Embryonic facial prominence (tissue), 1 donor: ENCODE measurements around the gene PROK1.
"Not testable (repeated sequence)": the region's sequence is repeated elsewhere in the genome, so short reads cannot be mapped to it uniquely, and the experiment has no call there.

ENCODE experiments used
- DNase-seq: peaks from one replicate; pipeline ENCODE4 v3.0.0-alpha.2; 2016; ENCODE audit errors: extremely low spot score

Gene PROK1

GRCh38 chr1:110433803-110434202 is 17.1 kb upstream of the PROK1 start:
- no peak for DNase-seq

GRCh38 chr1:110434946-110435345 is 16.0 kb upstream of the PROK1 start:
- no peak for DNase-seq

GRCh38 chr1:110436635-110437034 is 14.3 kb upstream of the PROK1 start:
- no peak for DNase-seq

- DNase-seq = not testable (repeated sequence)
Observed at GRCh38 chr1:110437645-110438299, 13.2 kb upstream of the PROK1 start.

GRCh38 chr1:110438893-110439292 is 12.1 kb upstream of the PROK1 start:
- no peak for DNase-seq

- DNase-seq = not testable (repeated sequence)
Observed at GRCh38 chr1:110439873-110440272, 11.1 kb upstream of the PROK1 start.

GRCh38 chr1:110440877-110441276 is 10.1 kb upstream of the PROK1 start:
- DNase-seq = no peak

GRCh38 chr1:110441888-110442287 is 9.1 kb upstream of the PROK1 start:
- DNase-seq = no peak

- DNase-seq = no peak
Observed at GRCh38 chr1:110443451-110443850, 7.5 kb upstream of the PROK1 start.

- DNase-seq = no peak
Observed at GRCh38 chr1:110444561-110444960, 6.4 kb upstream of the PROK1 start.

GRCh38 chr1:110449661-110450651 is 993 bp upstream of the PROK1 start:
- no peak for DNase-seq

GRCh38 chr1:110452330-110452729 is 1.4 kb downstream of the PROK1 start:
- DNase-seq = no peak

- no peak for DNase-seq
Observed at GRCh38 chr1:110453829-110454228, 2.9 kb downstream of the PROK1 start.

- no peak for DNase-seq
Observed at GRCh38 chr1:110454328-110454727, 3.4 kb downstream of the PROK1 start.

GRCh38 chr1:110455151-110455550 is 4.2 kb downstream of the PROK1 start:
- no peak for DNase-seq

GRCh38 chr1:110457206-110457605 is 6.3 kb downstream of the PROK1 start:
- DNase-seq = no peak

GRCh38 chr1:110460253-110461220 is 9.6 kb downstream of the PROK1 start:
- peak; percentile 80 for DNase-seq

- no peak for DNase-seq
Observed at GRCh38 chr1:110462093-110462492, 11.1 kb downstream of the PROK1 start.

- no peak for DNase-seq
Observed at GRCh38 chr1:110462964-110463363, 12.0 kb downstream of the PROK1 start.

- DNase-seq = no peak
Observed at GRCh38 chr1:110463725-110464124, 12.8 kb downstream of the PROK1 start.

- no peak for DNase-seq
Observed at GRCh38 chr1:110464340-110464739, 13.4 kb downstream of the PROK1 start.
